ENCODE measurements around the gene ENKUR.
"Not testable (repeated sequence)": the region's sequence is repeated elsewhere in the genome, so short reads cannot be mapped to it uniquely, and the experiment has no call there.

The ENKUR gene

GRCh38 chr10:24971374-24971773 lies 44.6 kb downstream of the ENKUR start:
- in situ Hi-C loops (cut with MboI; ENCODE audit: low sequenced_read_pairs, unreplicated experiment) = no loop called here
- no peak for DNase-seq (ENCODE audit: low spot score)
- TF ChIP-seq CTCF (IDR thresholded peaks at IDR 0.05; ENCODE audit: borderline replicate concordance, control extremely low read depth, extremely low read depth, insufficient read depth, missing control alignments) = no peak

- no peak for TF ChIP-seq CTCF (IDR thresholded peaks at IDR 0.05; ENCODE audit: borderline replicate concordance, control extremely low read depth, extremely low read depth, insufficient read depth, missing control alignments)
- in situ Hi-C loops (cut with MboI; ENCODE audit: low sequenced_read_pairs, unreplicated experiment) = no loop called here
- no peak for DNase-seq (ENCODE audit: low spot score)
Measured at GRCh38 chr10:24969841-24970281, 46.1 kb downstream of the ENKUR start.

- DNase-seq (ENCODE audit: low spot score); in situ Hi-C loops (cut with MboI; ENCODE audit: low sequenced_read_pairs, unreplicated experiment): not testable (repeated sequence)
Measured at GRCh38 chr10:24968951-24969350, 47.0 kb downstream of the ENKUR start.

- in situ Hi-C loops (cut with MboI; ENCODE audit: low sequenced_read_pairs, unreplicated experiment) = no loop called here
- no peak for DNase-seq (ENCODE audit: low spot score)
- TF ChIP-seq CTCF (IDR thresholded peaks at IDR 0.05; ENCODE audit: borderline replicate concordance, control extremely low read depth, extremely low read depth, insufficient read depth, missing control alignments) = no peak
Measured at GRCh38 chr10:24968349-24968748, 47.6 kb downstream of the ENKUR start.

- no peak for DNase-seq (ENCODE audit: low spot score)
- in situ Hi-C loops (cut with MboI; ENCODE audit: low sequenced_read_pairs, unreplicated experiment) = no loop called here
- no peak for TF ChIP-seq CTCF (IDR thresholded peaks at IDR 0.05; ENCODE audit: borderline replicate concordance, control extremely low read depth, extremely low read depth, insufficient read depth, missing control alignments)
Measured at GRCh38 chr10:24966962-24967481, 48.9 kb downstream of the ENKUR start.

GRCh38 chr10:24965051-24965450 lies 50.9 kb downstream of the ENKUR start:
- no peak for TF ChIP-seq CTCF (IDR thresholded peaks at IDR 0.05; ENCODE audit: borderline replicate concordance, control extremely low read depth, extremely low read depth, insufficient read depth, missing control alignments)
- DNase-seq (ENCODE audit: low spot score) = no peak
- in situ Hi-C loops (cut with MboI; ENCODE audit: low sequenced_read_pairs, unreplicated experiment) = no loop called here

- no peak for DNase-seq (ENCODE audit: low spot score)
- in situ Hi-C loops (cut with MboI; ENCODE audit: low sequenced_read_pairs, unreplicated experiment) = no loop called here
- no peak for TF ChIP-seq CTCF (IDR thresholded peaks at IDR 0.05; ENCODE audit: borderline replicate concordance, control extremely low read depth, extremely low read depth, insufficient read depth, missing control alignments)
Measured at GRCh38 chr10:24963521-24964041, 52.4 kb downstream of the ENKUR start.
